ENCODE data around the gene ST8SIA6.

ST8SIA6 gene

DNA sequence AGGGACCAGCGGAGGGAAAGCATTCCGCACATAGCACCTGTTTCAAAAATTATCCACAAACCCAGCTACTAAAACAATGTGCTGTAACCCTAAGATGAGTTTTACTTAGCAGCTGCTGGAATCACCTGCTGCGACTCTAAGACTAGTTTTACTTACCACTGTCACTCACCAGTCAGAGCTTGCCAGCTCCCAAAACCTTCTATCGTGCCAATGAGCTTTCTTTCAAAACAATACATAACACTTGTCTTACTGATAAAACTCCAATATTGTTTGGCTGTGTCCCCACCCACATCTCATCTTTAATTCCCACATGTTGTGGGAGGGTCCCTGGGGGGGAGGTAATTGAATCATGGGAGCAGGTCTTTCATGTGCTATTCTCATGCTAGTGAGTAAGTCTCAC, 18.4 kb downstream of the ST8SIA6 start:
- no peak for ATAC-seq
- TF ChIP-seq ZC3H10 (CRISPR knock-in tag; IDR thresholded peaks at IDR 0.05) (no peak), RARB (CRISPR knock-in tag; IDR thresholded peaks at IDR 0.05) (no peak), ZFP3 (CRISPR knock-in tag; IDR thresholded peaks at IDR 0.05) (no peak), PPARA (CRISPR knock-in tag; IDR thresholded peaks at IDR 0.05; ENCODE audit: borderline replicate concordance) (no peak), ARNTL (CRISPR knock-in tag; IDR thresholded peaks at IDR 0.05; ENCODE audit: borderline replicate concordance, low read depth) (no peak), OSR1 (CRISPR knock-in tag; IDR thresholded peaks at IDR 0.05) (no peak), CREB5 (CRISPR knock-in tag; IDR thresholded peaks at IDR 0.05; ENCODE audit: low read depth) (no peak), SNAI2 (CRISPR knock-in tag; IDR thresholded peaks at IDR 0.05) (no peak)
- TF ChIP-seq, protein P1, sequence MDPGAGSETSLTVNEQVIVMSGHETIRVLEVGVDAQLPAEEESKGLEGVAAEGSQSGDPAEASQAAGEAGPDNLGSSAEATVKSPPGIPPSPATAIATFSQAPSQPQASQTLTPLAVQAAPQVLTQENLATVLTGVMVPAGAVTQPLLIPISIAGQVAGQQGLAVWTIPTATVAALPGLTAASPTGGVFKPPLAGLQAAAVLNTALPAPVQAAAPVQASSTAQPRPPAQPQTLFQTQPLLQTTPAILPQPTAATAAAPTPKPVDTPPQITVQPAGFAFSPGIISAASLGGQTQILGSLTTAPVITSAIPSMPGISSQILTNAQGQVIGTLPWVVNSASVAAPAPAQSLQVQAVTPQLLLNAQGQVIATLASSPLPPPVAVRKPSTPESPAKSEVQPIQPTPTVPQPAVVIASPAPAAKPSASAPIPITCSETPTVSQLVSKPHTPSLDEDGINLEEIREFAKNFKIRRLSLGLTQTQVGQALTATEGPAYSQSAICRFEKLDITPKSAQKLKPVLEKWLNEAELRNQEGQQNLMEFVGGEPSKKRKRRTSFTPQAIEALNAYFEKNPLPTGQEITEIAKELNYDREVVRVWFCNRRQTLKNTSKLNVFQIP (CRISPR knock-in tag; IDR thresholded peaks at IDR 0.05; ENCODE audit: borderline replicate concordance, low read depth) = no peak

DNA sequence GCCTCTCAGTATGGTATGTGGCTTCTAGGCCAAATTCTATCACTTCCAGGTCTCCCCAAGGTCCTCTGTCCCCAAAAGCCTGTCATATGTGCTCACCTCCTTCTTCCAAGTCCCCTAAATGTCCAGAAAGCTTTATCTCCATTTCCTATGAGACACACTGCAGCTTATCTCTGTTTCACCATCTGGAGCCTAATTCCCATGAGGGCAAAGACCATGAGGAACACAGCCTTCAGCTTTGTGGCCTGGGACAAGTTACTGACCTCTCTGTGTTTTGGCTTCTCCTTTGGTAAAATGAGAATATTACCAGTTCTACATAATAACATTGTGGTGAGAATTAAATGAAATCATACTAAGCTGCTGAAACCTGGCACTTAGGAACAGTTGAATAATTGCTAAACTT, 19.2 kb downstream of the ST8SIA6 start:
- TF ChIP-seq ZNF8 (CRISPR knock-in tag; IDR thresholded peaks at IDR 0.05) (no peak), CSRNP3 (CRISPR knock-in tag; IDR thresholded peaks at IDR 0.05) (no peak), ZC3H10 (CRISPR knock-in tag; IDR thresholded peaks at IDR 0.05) (no peak), GLIS3 (CRISPR knock-in tag; IDR thresholded peaks at IDR 0.05) (no peak), PPARA (CRISPR knock-in tag; IDR thresholded peaks at IDR 0.05; ENCODE audit: borderline replicate concordance) (no peak), TOX (CRISPR knock-in tag; IDR thresholded peaks at IDR 0.05; ENCODE audit: borderline replicate concordance) (no peak)
- no peak for ATAC-seq

GRCh38 chr10:17432723-17433122, 21.7 kb downstream of the ST8SIA6 start:
- TF ChIP-seq RARB (CRISPR knock-in tag; IDR thresholded peaks at IDR 0.05) (no peak), SNAI2 (CRISPR knock-in tag; IDR thresholded peaks at IDR 0.05) (no peak)
- no peak for ATAC-seq

DNA sequence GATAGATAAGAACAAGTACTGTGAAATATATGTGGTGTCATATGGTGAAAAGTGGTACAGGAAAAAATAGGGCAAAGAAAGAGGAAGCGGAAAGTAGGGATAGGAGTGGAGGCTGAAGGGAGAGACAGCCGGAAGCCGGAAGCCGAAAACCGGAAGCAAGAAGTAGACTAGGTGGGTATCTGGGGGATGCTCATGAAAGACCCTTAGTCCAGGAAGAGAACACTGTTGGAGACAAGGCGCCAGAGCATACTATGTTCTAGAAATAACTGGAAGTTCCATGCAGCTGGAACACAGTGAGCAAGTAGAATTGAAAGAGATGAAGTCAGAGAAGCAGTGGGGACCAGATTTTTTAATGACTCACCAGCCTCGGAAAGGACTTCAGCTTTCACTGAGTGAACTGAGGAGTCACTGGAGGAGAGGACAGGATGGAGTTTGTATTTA, 22.5 kb downstream of the ST8SIA6 start:
- TF ChIP-seq ZFP30 (CRISPR knock-in tag; IDR thresholded peaks at IDR 0.05) = no peak
- TF ChIP-seq, protein P1 (CRISPR knock-in tag; IDR thresholded peaks at IDR 0.05; ENCODE audit: borderline replicate concordance, low read depth) = no peak
- TF ChIP-seq BACH2 (CRISPR knock-in tag; IDR thresholded peaks at IDR 0.05; ENCODE audit: borderline replicate concordance) = no peak
- TF ChIP-seq ZNF8 (CRISPR knock-in tag; IDR thresholded peaks at IDR 0.05) = no peak
- no peak for TF ChIP-seq SNAI2 (CRISPR knock-in tag; IDR thresholded peaks at IDR 0.05)
- no peak for TF ChIP-seq CSRNP3 (CRISPR knock-in tag; IDR thresholded peaks at IDR 0.05)
- TF ChIP-seq ZFP3 (CRISPR knock-in tag; IDR thresholded peaks at IDR 0.05) = no peak
- no peak for TF ChIP-seq ZNF70 (CRISPR knock-in tag; IDR thresholded peaks at IDR 0.05)
- TF ChIP-seq RARB (CRISPR knock-in tag; IDR thresholded peaks at IDR 0.05) = no peak
- no peak for TF ChIP-seq ZNF565 (CRISPR knock-in tag; conservative IDR thresholded peaks at IDR 0.05; ENCODE audit: low read depth)
- no peak for TF ChIP-seq TCF4 (CRISPR knock-in tag; IDR thresholded peaks at IDR 0.05; ENCODE audit: borderline replicate concordance)
- no peak for TF ChIP-seq ZC3H10 (CRISPR knock-in tag; IDR thresholded peaks at IDR 0.05)
- TF ChIP-seq TOX (CRISPR knock-in tag; IDR thresholded peaks at IDR 0.05; ENCODE audit: borderline replicate concordance) = no peak
- TF ChIP-seq GLIS3 (CRISPR knock-in tag; IDR thresholded peaks at IDR 0.05) = no peak
- no peak for TF ChIP-seq OSR1 (CRISPR knock-in tag; IDR thresholded peaks at IDR 0.05)
- peak; percentile 37; the same call in 1 of the 3 replicates for ATAC-seq
